H1 (cell line): ENCODE measurements around the gene MEF2D. TPM values are rescaled to one million over a fixed set of nuclear protein-coding genes. Genes with fewer than 3 reads are reported as not detected.

Experiments used
- CTCF ChIA-PET: fragments of 300-600 bp; sonication (Branson Sonifier 250); formaldehyde crosslinking; loops from one replicate; lab custom pipeline; 2021; ENCODE audit not compliant: partially characterized antibody; lab: Charles Lee
- POLR2A ChIA-PET: fragments of 300-600 bp; sonication (Branson Sonifier 250); formaldehyde crosslinking; loops from one replicate; lab custom pipeline; 2021; ENCODE audit warnings: inconsistent platforms; ENCODE audit not compliant: partially characterized antibody; lab: Charles Lee
- DNase-seq, 2 experiments: peaks; one replicate each; pipeline versions ENCODE4 v3.0.0 to v3.0.0-alpha.2; 2010 to 2022; ENCODE audit warnings: low spot score in 2 of 2, low read depth in 1 of 2, mixed read lengths in 1 of 2
- FAIRE-seq: peaks from 2 replicates; lab custom pipeline; 2011; peaks lifted over from hg19 to GRCh38; lab: Jason Lieb, UNC
- H2AFZ ChIP-seq: 2 replicates; pipeline ENCODE4 v1.8.1; 2012; ENCODE audit warnings: low read length, inconsistent platforms
- H2AK5ac ChIP-seq: 2 replicates; pipeline ENCODE4 v1.6.1; 2013; ENCODE audit warnings: low read depth, low read length
- H2BK120ac ChIP-seq: replicated peaks from 2 replicates; pipeline ENCODE3; 2013; ENCODE audit warnings: low read depth, low read length, inconsistent platforms
- H2BK12ac ChIP-seq: 2 replicates; pipeline ENCODE4 v1.6.1; 2013; ENCODE audit warnings: low read depth, low read length
- H2BK15ac ChIP-seq: 2 replicates; pipeline ENCODE4 v1.6.1; 2013; ENCODE audit warnings: low read length
- H2BK20ac ChIP-seq: 2 replicates; pipeline ENCODE4 v1.6.1; 2013; ENCODE audit warnings: low read length
- H2BK5ac ChIP-seq: 2 replicates; pipeline ENCODE4 v1.6.1; 2013; ENCODE audit warnings: low read depth, low read length
- H3K14ac ChIP-seq: 2 replicates; pipeline ENCODE4 v1.6.1; 2013; ENCODE audit warnings: inconsistent platforms; ENCODE audit not compliant: insufficient read length
- H3K18ac ChIP-seq: 2 replicates; pipeline ENCODE4 v1.6.1; 2013; ENCODE audit warnings: low read length; ENCODE audit errors: extremely low read depth
- H3K23ac ChIP-seq: 2 replicates; pipeline ENCODE4 v1.6.1; 2013; ENCODE audit warnings: inconsistent platforms; ENCODE audit not compliant: insufficient read length
- H3K23me2 ChIP-seq: 2 replicates; pipeline ENCODE4 v1.6.1; 2013; ENCODE audit warnings: low read depth, low read length
- H3K27ac ChIP-seq: 2 replicates; pipeline ENCODE4 v1.6.1; 2011; ENCODE audit warnings: low read depth, low read length, inconsistent platforms
- H3K27me3 ChIP-seq, 4 experiments: replicated peaks in 1 of 4; 1 replicate in 1 of 4; 2 replicates in 3 of 4; pipeline versions ENCODE4 v1.6.1 to v1.8.1; 2011 to 2013; ENCODE audit warnings: low read length in 3 of 4, mild to moderate bottlenecking in 3 of 4, inconsistent platforms in 2 of 4, mixed read lengths in 2 of 4, moderate library complexity in 1 of 4; ENCODE audit not compliant: control insufficient read depth in 3 of 4, insufficient read depth in 3 of 4; ENCODE audit errors: extremely low read depth in 1 of 4
- H3K36me3 ChIP-seq, 4 experiments: 2 replicates each; pipeline versions ENCODE4 v1.6.1 to v1.8.1; 2011 to 2013; ENCODE audit warnings: mild to moderate bottlenecking in 4 of 4, low read length in 3 of 4, moderate library complexity in 2 of 4, control low read depth in 1 of 4, inconsistent platforms in 1 of 4; ENCODE audit not compliant: insufficient read depth in 4 of 4, control insufficient read depth in 2 of 4
- H3K4ac ChIP-seq: replicated peaks from 2 replicates; pipeline ENCODE3; 2013; ENCODE audit warnings: low read length, low read depth, mixed read lengths, inconsistent platforms; ENCODE audit not compliant: insufficient read length
- H3K4me1 ChIP-seq, 4 experiments: replicated peaks in 1 of 4; 1 replicate in 1 of 4; 2 replicates in 3 of 4; pipeline versions ENCODE4 v1.6.1 to v1.8.1; 2011 to 2013; ENCODE audit warnings: low read length in 3 of 4, inconsistent platforms in 2 of 4, mixed read lengths in 1 of 4; ENCODE audit not compliant: insufficient read depth in 4 of 4, control insufficient read depth in 3 of 4
- H3K4me2 ChIP-seq, 2 experiments: 2 replicates each; pipeline versions ENCODE4 v1.6.1 to v1.8.1; 2011 to 2013; ENCODE audit warnings: low read depth in 2 of 2, low read length in 2 of 2, control low read depth in 1 of 2, inconsistent platforms in 1 of 2, mild to moderate bottlenecking in 1 of 2; ENCODE audit not compliant: insufficient read depth in 1 of 2
- H3K4me3 ChIP-seq, 4 experiments: fragments of 200-600, 300-600 bp in 1 of 4; sonication (generic), shearing (Covaris generic), sonication (Bioruptor Twin) in 1 of 4; 2 replicates each; pipeline versions ENCODE4 v1.5.1 to v1.8.1; 2011 to 2016; ENCODE audit warnings: low read length in 4 of 4, low read depth in 3 of 4, control low read depth in 2 of 4, inconsistent platforms in 2 of 4, mild to moderate bottlenecking in 2 of 4, mixed read lengths in 1 of 4, moderate library complexity in 1 of 4; ENCODE audit not compliant: insufficient read depth in 2 of 4; ENCODE audit errors: extremely low read depth in 1 of 4
- H3K56ac ChIP-seq: replicated peaks from 2 replicates; pipeline ENCODE3; 2013; ENCODE audit warnings: low read depth, mild to moderate bottlenecking, mixed read lengths, low read length, inconsistent platforms; ENCODE audit not compliant: insufficient read length
- H3K79me1 ChIP-seq: 2 replicates; pipeline ENCODE4 v1.6.1; 2013; ENCODE audit warnings: low read depth, low read length, control low read depth
- H3K79me2 ChIP-seq, 2 experiments: 2 replicates each; pipeline versions ENCODE4 v1.6.1 to v1.8.1; 2012 to 2013; ENCODE audit warnings: low read length in 2 of 2, mild to moderate bottlenecking in 2 of 2, inconsistent platforms in 1 of 2; ENCODE audit not compliant: insufficient read depth in 2 of 2, control insufficient read depth in 1 of 2
- H3K9ac ChIP-seq, 4 experiments: replicated peaks in 1 of 4; 1 replicate in 1 of 4; 2 replicates in 3 of 4; pipeline versions ENCODE4 v1.6.1 to v1.8.1; 2011 to 2013; ENCODE audit warnings: low read depth in 3 of 4, low read length in 3 of 4, control low read depth in 2 of 4, mild to moderate bottlenecking in 2 of 4, moderate library complexity in 2 of 4, inconsistent platforms in 1 of 4; ENCODE audit errors: extremely low read depth in 1 of 4
- H3K9me3 ChIP-seq, 2 experiments: 2 replicates each; pipeline versions ENCODE4 v1.6.1 to v1.8.1; 2012 to 2013; ENCODE audit warnings: mild to moderate bottlenecking in 2 of 2, moderate library complexity in 2 of 2, control low read depth in 1 of 2, inconsistent platforms in 1 of 2, low read depth in 1 of 2, low read length in 1 of 2, mixed read lengths in 1 of 2; ENCODE audit not compliant: insufficient read depth in 2 of 2
- H4K20me1 ChIP-seq, 2 experiments: replicated peaks in 1 of 2; 2 replicates each; pipeline versions ENCODE3 to v1.8.1; 2011 to 2013; ENCODE audit warnings: inconsistent platforms in 2 of 2, low read length in 2 of 2, mild to moderate bottlenecking in 1 of 2; ENCODE audit not compliant: insufficient read depth in 2 of 2, control insufficient read depth in 1 of 2
- H4K5ac ChIP-seq: 2 replicates; pipeline ENCODE4 v1.6.1; 2013; ENCODE audit warnings: low read length, low read depth, mixed read lengths, inconsistent platforms; ENCODE audit not compliant: insufficient read length
- H4K8ac ChIP-seq: 2 replicates; pipeline ENCODE4 v1.8.0; 2013; ENCODE audit warnings: mild to moderate bottlenecking, moderate library complexity, low read length, inconsistent platforms; ENCODE audit not compliant: insufficient read depth; ENCODE audit errors: extremely low read depth
- H4K91ac ChIP-seq: replicated peaks from 2 replicates; pipeline ENCODE3; 2013; ENCODE audit warnings: low read length, mixed read lengths, inconsistent platforms; ENCODE audit not compliant: insufficient read length
- RXRA ChIP-seq: IDR thresholded peaks from 2 replicates; pipeline ENCODE4 v1.6.1; 2011; ENCODE audit warnings: low read depth, mild to moderate bottlenecking, low read length, moderate library complexity; ENCODE audit not compliant: insufficient read depth
- WGBS, 2 experiments: shearing (Covaris generic) in 1 of 2; methylation state at CpG; one replicate each; pipeline versions ENCODE4 v1.1.6 to v1.1.7; 2013 to 2015; ENCODE audit warnings: low lambda C conversion rate in 2 of 2, mixed read lengths in 2 of 2, inconsistent platforms in 1 of 2, low coverage in 1 of 2, missing lambda C conversion rate in 1 of 2; ENCODE audit not compliant: insufficient replicate concordance in 2 of 2, insufficient coverage in 1 of 2, insufficient read length in 1 of 2; ENCODE audit errors: extremely low coverage in 1 of 2, missing lambda C conversion rate in 1 of 2; 5-methylcytosine and 5-hydroxymethylcytosine counted together
- polyA plus RNA-seq, 7 experiments: library from polyadenylated mRNA; depleted of rRNA in 3 of 7; stranded (reverse) in 5 of 7; unstranded in 2 of 7; fragments of >200 nt in 5 of 7; fragments of 200-250 nt in 2 of 7; gene quantifications; 1 replicate in 5 of 7; 2 replicates in 1 of 7; 4 replicates in 1 of 7; pipeline versions ENCODE4 v1.2.1 to v1.2.3, GENCODE V29; 2011 to 2013; ENCODE audit warnings: missing spikeins in 2 of 7, mixed read lengths in 2 of 7
- total RNA-seq: library from RNA; stranded (reverse); fragmentation: NEBNext Ultra II Directional; extraction: Animal tissue kit (Norgen Biotek cat#: 25700); gene quantifications from 2 replicates; pipeline ENCODE4 v1.2.1, GENCODE V29; 2021

MEF2D gene
- total and polyA plus RNA-seq, 2 of the 8 experiments (the other 6 are each of a cell fraction or from before 2014, with no cell fraction given), result 17.3 to 20.3 TPM

GRCh38 chr1:156543066-156543465, 42.5 kb upstream of the MEF2D start:
- H2BK120ac ChIP-seq, result no peak overlapping the region
- H2AFZ ChIP-seq, result no peak overlapping the region
- H3K4me3 ChIP-seq, result no peak overlapping the region
- no peak overlapping the region for H2AK5ac ChIP-seq
- no peaks in the 10 kb centered on the region for H3K27me3 ChIP-seq
- no peaks in the 10 kb centered on the region for H3K79me1 ChIP-seq
- no peak overlapping the region for H2BK5ac ChIP-seq
- no peak overlapping the region for H4K8ac ChIP-seq
- H3K14ac ChIP-seq, result no peak overlapping the region
- no peaks in the 10 kb centered on the region for H3K23me2 ChIP-seq
- no peak overlapping the region for H4K5ac ChIP-seq
- FAIRE-seq (no peak), DNase-seq (no peak)
- no peak overlapping the region for H3K27ac ChIP-seq
- no peak overlapping the region for H4K91ac ChIP-seq
- no peaks in the 10 kb centered on the region for H3K4me1 ChIP-seq
- no peak overlapping the region for H3K4ac ChIP-seq
- peaks cover 0 to 2% of the 10 kb centered on the region in 2 experiments for H4K20me1 ChIP-seq
- CTCF ChIA-PET, result interaction anchor here (0.6 to 1.3 kb wide), 7 partner anchors 11 to 344 kb away, joined by 3 to 4 read pairs (median 3); no protein-coding TSS in a partner anchor
- H3K4me2 ChIP-seq, result no peak overlapping the region
- TF ChIP-seq RXRA, result no peak
- POLR2A ChIA-PET, result interaction anchor here (1.4 to 1.8 kb wide), 2 partner anchors 12 to 16 kb away, joined by 4 to 7 read pairs; no protein-coding TSS in a partner anchor
- no peak overlapping the region for H3K23ac ChIP-seq
- H3K79me2 ChIP-seq, result no peaks in the 10 kb centered on the region
- H3K18ac ChIP-seq, result no peak overlapping the region
- no peak overlapping the region for H3K56ac ChIP-seq
- no peak overlapping the region for H2BK20ac ChIP-seq
- 92% methylated on average over 1 of the region's 1 CpG; no CpG with 5 or more reads in 1 of the 2 experiments for WGBS, 2 experiments
- peaks cover 17 to 32% (median 22%) of the 10 kb centered on the region in 4 experiments; a peak in 7 of 8 replicates for H3K36me3 ChIP-seq
- H3K9ac ChIP-seq, result no peak overlapping the region
- H2BK15ac ChIP-seq, result no peak overlapping the region
- no peaks in the 10 kb centered on the region for H3K9me3 ChIP-seq
- H2BK12ac ChIP-seq, result no peak overlapping the region
